GM10266 (cell line): Measurements from ENCODE around the gene ELAVL4.

Source experiments
- DNase-seq: peaks from one replicate; pipeline ENCODE4 v3.0.0; 2012; ENCODE audit errors: extremely low spot score
- TF ChIP-seq, protein P1 (sequence below): IDR thresholded peaks from 2 replicates; pipeline ENCODE4 v1.5.1; 2012; ENCODE audit warnings: mild to moderate bottlenecking, low read depth; ENCODE audit not compliant: control insufficient read depth, insufficient read depth; ENCODE audit errors: missing control alignments

Gene ELAVL4

DNA sequence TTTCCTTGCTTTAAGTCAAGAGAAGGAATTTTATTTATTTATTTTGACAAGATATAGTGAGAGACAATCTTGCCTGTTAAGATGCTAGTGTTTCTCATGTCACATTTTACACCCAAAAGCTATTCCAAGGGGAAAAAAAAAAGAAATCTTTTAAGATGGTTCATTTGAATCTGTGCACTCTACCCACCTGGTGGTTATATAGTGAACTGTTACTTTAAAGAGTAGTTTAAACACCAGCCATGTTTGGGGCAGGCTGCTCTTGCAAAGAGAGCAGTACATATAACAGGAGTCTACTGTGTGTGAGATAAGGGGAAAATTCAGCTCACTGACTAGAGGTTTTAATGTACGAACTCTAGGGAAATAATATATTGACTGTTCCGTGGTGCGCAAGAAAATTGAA lies 3.3 kb upstream of the ELAVL4 start:
- TF ChIP-seq, protein P1, sequence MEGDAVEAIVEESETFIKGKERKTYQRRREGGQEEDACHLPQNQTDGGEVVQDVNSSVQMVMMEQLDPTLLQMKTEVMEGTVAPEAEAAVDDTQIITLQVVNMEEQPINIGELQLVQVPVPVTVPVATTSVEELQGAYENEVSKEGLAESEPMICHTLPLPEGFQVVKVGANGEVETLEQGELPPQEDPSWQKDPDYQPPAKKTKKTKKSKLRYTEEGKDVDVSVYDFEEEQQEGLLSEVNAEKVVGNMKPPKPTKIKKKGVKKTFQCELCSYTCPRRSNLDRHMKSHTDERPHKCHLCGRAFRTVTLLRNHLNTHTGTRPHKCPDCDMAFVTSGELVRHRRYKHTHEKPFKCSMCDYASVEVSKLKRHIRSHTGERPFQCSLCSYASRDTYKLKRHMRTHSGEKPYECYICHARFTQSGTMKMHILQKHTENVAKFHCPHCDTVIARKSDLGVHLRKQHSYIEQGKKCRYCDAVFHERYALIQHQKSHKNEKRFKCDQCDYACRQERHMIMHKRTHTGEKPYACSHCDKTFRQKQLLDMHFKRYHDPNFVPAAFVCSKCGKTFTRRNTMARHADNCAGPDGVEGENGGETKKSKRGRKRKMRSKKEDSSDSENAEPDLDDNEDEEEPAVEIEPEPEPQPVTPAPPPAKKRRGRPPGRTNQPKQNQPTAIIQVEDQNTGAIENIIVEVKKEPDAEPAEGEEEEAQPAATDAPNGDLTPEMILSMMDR, result no peak
- DNase-seq, result no peak

DNA sequence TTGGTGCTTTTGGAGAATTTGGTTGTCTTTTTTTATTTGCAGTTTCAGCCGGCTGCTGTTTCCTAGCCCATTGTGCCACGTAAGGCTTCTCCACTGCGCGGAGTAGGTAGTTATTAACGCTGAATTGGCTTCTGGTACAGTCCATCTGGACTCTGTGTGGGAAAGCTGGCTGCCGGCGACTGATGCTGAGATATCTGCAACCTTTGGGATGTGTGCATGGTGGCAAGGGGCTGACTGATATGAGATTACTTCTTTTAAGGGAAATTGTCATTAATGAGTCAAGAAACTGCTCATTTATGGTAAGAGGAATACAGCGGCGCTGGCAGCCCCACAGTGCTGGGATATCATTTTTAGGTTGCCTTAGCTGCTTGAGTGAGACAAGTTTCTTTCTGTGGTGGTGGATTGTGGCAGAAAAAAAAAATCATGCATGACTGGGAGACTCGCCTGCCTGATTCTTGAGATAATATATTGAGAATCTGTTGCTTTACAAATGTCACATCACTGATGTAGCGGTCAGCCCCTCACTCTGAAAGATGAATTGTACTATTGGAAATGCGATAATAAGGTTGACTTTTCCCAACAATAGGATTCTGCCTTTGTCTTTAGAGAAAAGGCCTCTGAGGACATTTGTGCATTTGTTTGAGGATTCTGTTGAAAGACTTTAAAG lies 2.5 kb upstream of the ELAVL4 start:
- DNase-seq, result no peak
- TF ChIP-seq, protein P1, result no peak

DNA sequence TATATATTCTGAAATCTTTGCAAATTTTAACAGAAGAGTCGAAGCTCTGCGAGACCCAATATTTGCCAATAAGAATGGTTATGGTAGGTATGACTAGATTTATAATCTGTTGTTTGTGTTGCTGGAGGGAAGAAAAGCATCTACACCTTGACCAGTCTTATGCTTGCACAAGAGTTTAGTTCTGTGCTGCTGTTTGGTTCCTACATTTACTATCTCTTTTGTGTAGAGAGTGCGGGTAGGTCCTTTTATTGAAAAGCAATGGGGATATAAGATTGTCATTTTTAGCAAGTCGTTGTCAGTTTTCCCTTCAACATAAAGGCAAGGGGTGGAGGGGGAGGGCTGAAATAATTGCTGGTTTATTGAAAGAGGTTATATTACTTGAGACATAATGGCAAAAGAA lies 396 bp downstream of the ELAVL4 start:
- DNase-seq, result no peak

DNA sequence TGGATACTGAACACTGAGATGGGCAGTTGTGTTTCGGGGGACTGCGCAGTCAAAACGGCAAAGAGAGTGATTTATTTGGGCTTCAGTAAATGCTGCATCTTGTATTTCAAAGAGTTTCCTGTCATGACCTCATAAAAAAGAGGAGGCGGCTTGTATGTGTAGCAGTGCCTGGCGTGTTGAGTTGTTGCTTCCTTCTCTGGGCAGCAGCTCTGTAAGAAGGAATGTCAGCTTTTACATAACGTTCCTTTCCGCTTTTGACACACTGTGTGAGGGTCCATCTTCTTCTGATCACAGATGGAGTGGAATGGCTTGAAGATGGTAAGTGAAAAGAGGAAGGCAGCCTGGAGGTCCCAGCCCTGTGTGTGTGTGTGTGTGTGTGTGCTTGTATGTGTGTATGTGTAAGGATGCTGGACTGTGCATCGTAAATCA lies 941 bp downstream of the ELAVL4 start:
- DNase-seq, result no peak
- TF ChIP-seq, protein P1, result no peak

More for the DNA sequence above, 396 bp downstream of the ELAVL4 start:
- TF ChIP-seq, protein P1, result no peak

DNA sequence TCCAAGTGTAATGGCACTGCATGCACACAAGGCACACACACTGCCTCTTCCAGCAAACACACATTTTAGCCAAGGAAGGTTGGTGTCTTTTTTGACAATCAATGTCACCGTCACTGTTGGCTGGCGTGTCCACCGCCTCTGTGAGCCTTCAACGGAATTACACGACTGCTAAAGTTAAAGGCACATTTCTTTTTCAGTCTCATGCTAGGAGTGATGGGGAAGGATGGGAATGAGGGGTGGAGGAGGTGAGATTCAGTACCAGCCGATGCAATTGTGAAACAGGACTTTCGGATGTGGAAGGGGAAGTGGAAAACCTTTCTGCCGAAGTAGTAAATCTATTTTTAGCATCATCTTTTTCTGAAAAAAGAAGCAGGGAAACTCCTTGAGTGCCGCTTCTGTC lies 1.4 kb downstream of the ELAVL4 start:
- no peak for DNase-seq
- TF ChIP-seq, protein P1, result no peak

DNA sequence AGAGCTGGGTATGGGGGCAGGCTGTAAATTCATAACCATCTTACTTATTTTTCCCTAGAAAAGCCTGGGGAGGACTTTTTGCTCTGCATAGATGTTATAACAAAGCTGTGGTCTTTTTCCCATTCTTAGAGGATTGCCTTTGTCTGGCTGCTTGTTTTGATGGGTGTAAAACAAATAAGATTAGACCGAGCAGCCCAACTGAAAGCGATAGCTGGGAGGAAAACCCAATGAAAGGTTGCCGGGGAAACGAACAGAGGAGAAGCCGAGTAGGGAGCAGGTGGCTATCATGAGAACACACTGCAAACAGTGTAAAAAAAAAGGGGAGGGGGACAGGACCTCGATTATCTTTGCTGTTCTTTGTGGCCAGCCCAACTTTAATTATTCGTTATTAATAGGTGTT lies 1.9 kb downstream of the ELAVL4 start:
- TF ChIP-seq, protein P1, result no peak
- DNase-seq, result no peak

DNA sequence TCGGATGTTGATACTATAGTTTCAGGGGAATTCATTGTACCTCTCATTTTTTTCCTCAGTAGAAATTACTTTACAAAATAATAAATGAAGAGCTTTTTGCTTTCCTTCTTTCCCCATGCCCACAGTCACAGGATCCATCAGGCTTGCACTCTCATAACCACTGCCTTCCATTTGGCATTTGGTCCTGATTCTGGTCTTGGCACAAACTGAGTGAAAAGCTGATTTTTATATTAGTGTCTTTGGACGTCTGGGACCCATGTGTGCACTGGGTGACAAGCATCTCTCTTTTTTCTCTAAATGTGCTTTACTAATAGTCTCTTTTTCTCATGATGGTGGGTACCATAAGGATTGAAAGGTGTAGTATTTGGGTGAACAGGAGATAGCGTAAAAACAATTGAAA lies 2.8 kb downstream of the ELAVL4 start:
- no peak for DNase-seq
- TF ChIP-seq, protein P1, result no peak
